ENCODE measurements around the gene TOB1.

DNA sequence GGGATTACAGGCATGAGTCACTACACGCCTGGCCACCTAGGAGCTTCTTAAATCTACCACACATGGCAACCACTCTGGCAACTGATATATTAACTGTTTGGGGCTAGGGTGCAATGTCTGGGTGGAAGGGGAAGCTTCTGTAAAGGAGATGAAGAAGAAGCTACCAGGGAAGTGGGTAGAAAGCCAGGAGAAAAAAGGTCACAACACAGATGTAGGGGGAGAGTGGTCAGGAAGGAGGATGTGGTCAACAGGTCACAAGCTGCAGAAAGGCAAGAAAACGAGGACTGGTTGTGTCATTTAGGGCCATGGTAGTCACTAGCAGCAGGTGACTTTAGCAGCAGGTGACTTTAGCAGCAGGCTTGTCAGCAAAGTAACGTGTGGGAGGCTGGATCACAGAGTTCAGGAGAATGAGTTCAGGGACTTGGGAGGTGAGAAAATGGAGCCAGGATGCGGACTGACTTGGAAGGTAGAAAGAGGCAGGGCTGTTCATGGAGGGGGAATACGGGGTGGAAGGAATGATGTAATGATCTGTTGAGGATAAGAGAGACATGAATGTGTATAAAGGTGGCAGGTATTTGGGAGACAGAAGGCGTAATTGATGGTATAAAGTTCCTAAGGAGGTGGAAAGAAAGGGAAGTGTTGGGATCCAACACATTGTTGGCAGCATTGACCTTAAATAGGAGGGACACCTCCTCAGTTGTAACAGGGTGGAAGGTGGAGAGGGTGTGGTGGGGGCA is 47.1 kb downstream of the TOB1 start:
- TF ChIP-seq, protein P1, sequence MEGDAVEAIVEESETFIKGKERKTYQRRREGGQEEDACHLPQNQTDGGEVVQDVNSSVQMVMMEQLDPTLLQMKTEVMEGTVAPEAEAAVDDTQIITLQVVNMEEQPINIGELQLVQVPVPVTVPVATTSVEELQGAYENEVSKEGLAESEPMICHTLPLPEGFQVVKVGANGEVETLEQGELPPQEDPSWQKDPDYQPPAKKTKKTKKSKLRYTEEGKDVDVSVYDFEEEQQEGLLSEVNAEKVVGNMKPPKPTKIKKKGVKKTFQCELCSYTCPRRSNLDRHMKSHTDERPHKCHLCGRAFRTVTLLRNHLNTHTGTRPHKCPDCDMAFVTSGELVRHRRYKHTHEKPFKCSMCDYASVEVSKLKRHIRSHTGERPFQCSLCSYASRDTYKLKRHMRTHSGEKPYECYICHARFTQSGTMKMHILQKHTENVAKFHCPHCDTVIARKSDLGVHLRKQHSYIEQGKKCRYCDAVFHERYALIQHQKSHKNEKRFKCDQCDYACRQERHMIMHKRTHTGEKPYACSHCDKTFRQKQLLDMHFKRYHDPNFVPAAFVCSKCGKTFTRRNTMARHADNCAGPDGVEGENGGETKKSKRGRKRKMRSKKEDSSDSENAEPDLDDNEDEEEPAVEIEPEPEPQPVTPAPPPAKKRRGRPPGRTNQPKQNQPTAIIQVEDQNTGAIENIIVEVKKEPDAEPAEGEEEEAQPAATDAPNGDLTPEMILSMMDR (IDR thresholded peaks at IDR 0.05) = no peak
- no peak for TF ChIP-seq POLR2A (IDR thresholded peaks at IDR 0.05)
